ENCODE measurements around the gene PIWIL4.

DNA sequence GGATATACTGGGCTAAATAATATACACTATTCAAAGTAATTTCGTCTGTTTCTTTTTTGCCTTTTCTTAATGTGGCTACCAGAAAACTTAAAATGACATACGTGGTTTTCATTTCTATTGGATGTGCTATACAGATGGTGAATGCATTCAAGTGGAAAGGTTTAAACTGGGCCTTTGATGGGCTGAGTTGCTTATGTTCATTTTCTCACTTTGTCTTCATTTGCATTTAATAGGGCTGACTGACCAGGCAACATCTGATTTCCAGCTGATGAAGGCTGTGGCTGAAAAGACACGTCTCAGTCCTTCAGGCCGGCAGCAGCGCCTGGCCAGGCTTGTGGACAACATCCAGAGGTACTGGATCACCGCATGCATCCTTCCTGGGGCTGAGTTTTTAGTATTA is 27.9 kb downstream of the PIWIL4 start:
- TF ChIP-seq, protein P1, sequence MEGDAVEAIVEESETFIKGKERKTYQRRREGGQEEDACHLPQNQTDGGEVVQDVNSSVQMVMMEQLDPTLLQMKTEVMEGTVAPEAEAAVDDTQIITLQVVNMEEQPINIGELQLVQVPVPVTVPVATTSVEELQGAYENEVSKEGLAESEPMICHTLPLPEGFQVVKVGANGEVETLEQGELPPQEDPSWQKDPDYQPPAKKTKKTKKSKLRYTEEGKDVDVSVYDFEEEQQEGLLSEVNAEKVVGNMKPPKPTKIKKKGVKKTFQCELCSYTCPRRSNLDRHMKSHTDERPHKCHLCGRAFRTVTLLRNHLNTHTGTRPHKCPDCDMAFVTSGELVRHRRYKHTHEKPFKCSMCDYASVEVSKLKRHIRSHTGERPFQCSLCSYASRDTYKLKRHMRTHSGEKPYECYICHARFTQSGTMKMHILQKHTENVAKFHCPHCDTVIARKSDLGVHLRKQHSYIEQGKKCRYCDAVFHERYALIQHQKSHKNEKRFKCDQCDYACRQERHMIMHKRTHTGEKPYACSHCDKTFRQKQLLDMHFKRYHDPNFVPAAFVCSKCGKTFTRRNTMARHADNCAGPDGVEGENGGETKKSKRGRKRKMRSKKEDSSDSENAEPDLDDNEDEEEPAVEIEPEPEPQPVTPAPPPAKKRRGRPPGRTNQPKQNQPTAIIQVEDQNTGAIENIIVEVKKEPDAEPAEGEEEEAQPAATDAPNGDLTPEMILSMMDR (IDR thresholded peaks at IDR 0.05; ENCODE audit: insufficient read depth, low read length, poor library complexity, severe bottlenecking), result no peak
- no peak for TF ChIP-seq EZH2phosphoT487 (conservative IDR thresholded peaks at IDR 0.05; ENCODE audit: low read length)

Measured in SU-DHL-6 (cell line).